ENCODE data around the gene ATG9B. TPM values are rescaled to one million over a fixed set of nuclear protein-coding genes. Genes with fewer than 3 reads are reported as not detected.

The ATG9B gene, protein sequence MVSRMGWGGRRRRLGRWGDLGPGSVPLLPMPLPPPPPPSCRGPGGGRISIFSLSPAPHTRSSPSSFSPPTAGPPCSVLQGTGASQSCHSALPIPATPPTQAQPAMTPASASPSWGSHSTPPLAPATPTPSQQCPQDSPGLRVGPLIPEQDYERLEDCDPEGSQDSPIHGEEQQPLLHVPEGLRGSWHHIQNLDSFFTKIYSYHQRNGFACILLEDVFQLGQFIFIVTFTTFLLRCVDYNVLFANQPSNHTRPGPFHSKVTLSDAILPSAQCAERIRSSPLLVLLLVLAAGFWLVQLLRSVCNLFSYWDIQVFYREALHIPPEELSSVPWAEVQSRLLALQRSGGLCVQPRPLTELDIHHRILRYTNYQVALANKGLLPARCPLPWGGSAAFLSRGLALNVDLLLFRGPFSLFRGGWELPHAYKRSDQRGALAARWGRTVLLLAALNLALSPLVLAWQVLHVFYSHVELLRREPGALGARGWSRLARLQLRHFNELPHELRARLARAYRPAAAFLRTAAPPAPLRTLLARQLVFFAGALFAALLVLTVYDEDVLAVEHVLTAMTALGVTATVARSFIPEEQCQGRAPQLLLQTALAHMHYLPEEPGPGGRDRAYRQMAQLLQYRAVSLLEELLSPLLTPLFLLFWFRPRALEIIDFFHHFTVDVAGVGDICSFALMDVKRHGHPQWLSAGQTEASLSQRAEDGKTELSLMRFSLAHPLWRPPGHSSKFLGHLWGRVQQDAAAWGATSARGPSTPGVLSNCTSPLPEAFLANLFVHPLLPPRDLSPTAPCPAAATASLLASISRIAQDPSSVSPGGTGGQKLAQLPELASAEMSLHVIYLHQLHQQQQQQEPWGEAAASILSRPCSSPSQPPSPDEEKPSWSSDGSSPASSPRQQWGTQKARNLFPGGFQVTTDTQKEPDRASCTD
- total RNA-seq (2022; extraction: Qiagen RNA extraction; ENCODE audit: low read depth), result 0.31 to 1.3 TPM (median 0.58 TPM) in 5 replicates

DNA sequence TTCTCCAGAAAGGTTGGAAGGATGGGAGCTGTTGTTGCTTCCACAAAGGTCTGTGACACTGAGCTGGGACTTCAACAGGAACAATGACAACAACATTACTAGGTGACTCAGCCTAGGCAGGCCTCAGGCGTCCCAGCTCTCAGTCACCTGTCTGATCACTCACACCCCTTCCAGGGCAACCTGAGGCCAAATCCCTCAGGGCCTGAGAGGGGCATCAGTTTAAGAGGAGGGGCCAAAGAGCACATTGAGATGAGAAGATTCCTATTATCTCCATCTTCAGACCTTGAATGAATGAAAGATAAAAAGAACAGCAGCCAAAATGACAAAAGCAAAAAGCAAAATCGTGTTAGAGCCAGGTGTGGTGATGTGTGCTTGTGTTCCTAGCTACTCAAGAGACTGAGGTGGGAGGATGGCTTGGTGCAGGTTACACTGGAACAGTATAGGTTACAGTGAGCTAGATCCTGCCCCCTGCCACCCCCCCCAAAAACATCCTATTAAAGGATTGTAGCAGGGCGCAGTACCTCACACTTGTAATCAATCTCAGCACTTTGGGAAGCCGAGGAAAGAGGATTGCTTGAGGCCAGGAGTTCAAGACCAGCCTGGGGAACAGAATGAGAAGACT lies at the start of gene ATG9B:
TSS of gene ATG9B (minus strand) at position 60 of the 622 bp plus-strand sequence. CDS start 71 bp downstream, outside the sequence.

DNA sequence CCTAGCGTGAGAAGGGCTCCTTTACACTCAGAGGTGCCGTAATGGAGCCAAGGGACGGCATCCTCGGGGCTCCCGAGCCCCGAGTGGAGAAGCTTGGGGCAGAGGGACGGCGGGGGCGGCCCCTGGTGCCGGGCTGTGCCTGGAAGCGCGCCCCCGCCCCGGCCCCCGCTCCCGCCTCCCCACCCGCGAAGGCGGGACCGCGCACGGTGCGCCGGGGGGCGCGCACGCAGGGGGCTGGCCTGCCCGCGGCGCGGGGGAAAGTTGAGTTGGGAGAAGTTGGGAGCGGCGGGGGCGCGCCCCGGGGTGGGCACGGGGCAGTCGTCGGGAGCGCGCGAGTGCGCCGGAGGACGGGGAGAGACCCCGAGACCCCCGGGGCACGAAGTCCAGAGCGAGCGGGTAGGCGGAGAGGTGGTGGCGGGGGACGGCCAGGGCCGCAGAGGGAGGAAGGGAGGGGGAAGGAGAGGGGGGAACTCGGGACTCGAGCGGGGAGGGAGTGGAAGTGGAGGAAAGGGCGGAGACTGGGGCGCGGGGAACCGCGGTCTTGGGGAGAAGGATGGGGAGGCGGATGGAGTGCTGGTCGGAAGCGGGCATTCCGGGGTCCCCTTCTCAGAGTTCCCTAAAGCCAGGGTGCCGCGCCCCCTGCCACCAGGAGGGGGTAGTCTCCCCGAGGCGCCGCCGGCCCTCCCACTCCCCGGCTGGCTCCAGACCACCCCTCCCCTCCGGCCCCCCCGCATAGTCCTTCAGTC lies 35.2 kb upstream of the ATG9B start, which contains the start of gene SLC4A2:
TSS of gene SLC4A2 (plus strand) at position 223 of the 746 bp plus-strand sequence. CDS start 2,399 bp downstream, outside the sequence.

DNA sequence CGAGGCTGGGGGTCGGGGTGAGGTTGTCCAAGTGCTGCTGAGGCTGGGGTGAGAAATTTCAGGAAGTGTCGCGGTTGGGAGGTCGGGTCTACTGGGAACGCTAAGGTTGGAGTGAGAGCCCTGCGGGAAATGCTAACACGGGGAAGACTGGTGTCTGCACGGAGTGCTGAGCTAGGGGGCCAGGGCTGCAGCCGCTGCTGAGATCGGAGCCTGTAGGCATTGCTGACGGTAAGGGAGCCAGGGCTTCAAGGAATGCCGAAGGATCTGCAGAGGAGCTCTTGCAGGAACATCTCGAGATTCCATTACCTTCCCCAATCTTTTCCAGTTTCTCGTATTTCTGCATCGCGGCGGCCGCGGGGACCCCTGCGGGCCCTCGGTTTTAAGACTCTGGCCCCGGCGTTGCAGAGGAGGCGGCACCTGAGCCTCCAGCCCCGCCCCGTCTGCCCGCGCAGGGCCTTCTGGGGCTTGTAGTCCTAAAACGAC lies 33.3 kb upstream of the ATG9B start, which contains the start of gene CDK5:
TSS of gene CDK5 (minus strand) at position 392 of the 483 bp plus-strand sequence. CDS start at position 343, 49 bp downstream.

DNA sequence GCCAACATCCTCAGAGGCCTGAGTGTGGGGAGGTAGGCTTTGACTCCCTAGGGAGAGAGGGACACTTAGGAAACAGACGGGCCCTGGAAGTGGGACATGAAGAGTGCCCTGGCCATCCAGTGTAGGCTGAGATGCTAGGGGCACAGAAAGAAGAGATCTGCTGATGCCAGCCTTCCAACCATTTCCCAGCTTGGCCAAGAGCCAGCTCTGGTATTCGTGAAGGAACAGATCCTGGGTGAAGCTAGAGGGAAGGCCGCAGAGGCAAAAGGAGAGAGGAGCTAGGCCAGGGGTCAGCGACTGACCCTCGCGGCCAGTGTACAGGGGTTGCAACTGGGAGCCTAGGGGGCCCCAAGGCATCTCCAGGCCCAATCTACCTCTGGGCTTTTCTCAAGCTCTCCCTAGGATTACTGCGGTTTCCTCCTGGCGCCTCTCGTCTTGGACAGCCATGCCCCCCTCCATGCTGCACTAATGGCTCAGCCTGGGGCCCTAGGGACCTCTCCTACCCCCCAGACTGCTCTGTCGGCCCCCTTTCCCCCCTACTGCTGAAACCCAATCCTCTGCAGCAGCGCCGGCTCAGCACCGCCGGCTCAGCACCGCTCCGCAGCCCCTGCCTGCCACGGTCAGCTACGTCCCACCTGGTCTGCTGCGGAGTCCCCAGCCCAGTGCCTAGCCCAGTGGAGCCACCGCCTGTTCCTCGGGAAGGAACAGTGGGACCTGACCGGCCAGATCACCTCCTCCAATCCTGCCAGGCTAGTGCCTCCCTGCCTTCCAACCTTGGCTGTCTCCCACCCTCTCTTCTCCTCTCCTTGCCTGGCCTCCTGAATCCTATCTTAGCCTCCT lies 23.9 kb upstream of the ATG9B start, which contains the start of gene ASIC3:
TSS of gene ASIC3 (plus strand) at position 556 of the 840 bp plus-strand sequence. CDS start 355 bp downstream, outside the sequence.

DNA sequence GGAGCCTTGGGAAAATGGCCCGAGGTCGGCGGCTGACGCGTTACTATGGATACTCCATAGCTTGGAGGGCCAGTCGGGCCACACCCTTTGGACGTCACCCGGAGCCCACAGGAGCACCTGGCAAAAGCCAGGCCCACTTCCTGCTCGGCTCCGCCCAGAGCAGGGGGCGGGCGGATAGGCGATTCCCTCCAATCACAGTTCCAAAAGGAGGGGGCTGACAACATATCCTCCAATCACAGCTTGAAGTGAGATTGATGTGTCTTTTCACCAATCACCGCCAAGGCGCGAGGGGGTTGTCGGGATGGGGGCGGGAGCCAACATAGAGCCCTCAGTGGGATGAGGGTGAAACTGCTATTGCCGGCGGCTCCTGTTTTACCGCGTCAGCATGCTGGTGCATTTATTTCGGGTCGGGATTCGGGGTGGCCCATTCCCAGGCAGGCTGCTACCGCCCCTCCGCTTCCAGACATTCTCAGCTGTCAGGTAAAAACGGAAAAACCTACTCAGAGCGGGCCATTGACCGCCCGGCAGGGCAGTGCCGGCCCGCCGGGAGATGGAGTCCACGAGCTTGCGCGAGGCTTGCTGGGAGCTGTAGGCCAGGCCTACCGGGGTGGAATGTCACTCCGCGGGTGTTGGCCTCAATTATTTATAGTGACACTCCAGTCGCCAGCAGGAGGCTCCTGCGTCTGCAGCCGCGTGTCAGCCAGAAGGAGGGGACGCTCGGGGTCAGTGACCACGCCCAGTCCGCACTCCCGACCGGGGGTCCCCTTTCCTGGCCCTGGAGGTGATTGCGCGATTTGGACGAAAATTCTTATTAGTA lies 4.0 kb upstream of the ATG9B start, which contains the start of gene ABCB8:
TSS of gene ABCB8 (plus strand) at position 320 of the 817 bp plus-strand sequence. CDS start at position 386, 66 bp downstream.

DNA sequence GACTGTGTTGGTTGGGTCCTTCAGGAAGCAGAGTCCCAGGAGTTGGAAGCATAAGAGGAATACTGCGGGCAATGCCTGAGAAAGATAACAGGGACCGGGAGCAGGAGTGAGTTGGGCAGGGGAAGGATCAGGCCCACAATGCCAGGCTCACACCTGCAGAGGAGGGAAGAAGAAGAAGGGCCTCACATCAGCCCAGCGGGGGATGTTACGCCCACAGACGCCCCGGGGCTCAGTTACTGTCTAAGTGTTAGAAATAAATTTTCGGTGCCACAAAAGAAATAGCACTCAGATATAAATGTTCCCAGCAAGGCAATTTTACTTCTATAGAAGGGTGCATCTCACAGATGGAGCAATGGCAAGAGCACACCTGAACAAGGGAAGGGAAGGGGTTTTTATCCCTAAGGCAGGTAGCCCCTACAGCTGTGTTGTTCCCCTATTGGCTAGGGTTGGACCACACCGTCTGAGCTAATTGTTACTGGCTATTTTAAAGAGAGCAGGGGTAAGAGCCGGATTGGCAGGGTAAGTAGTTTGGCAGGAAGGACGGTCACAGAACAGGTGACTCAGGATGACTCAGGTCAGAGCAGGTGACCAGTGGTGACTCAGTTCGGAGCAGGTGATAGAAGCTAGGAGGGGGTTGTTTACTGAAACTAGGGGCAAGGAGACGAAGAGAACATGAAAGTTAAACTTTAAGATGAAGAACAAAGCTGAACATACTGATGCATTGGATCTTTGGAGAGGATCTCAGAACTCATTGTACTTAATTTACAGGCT lies 33.7 kb downstream of the ATG9B start, which contains the start of gene NOS3:
TSS of gene NOS3 (plus strand) at position 602 of the 771 bp plus-strand sequence. CDS start 2,787 bp downstream, outside the sequence.

DNA sequence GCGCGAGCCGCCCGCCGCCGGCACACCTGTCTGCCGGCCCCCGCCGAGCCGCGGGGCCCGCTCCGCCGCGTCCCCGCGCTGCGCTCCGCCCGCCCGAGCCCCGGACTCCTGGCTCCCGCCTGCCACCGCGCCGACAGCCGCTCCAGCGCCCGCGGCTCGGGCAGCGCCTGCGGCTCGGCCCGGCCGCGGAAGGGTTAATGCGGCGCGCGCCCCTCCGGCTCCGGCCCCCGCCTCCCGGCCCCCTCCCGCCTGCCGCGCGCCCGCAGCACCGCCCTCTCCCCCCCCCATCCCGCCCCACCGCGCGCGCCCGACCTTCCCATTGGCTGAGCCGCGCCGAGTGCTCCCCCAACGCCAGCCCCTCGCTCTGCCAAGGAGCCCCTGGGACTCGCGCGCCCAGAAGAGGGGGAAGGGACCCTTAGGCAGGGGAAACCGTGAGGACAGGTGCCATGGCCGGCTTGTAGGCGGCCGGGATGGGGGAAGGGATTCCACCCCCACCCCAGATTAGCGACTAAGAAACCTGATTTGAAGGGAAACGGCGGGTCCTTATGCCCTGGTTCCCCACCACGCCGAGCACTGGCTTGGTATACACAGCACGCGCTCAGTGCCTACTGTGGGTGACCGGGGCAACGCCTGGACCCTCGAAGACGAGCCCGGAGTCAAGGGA lies 46.0 kb downstream of the ATG9B start, which contains the start of gene KCNH2:
TSS of gene KCNH2 (minus strand) at position 196 of the 664 bp plus-strand sequence. CDS start 408 bp downstream, outside the sequence.

Other genes starting within 250 kb of the ATG9B start
- 0.11 TPM in 1 of 5 replicates, not detected in the others for gene TMEM176B, start 224.1 kb downstream of the ATG9B start, total RNA-seq (2022; extraction: Qiagen RNA extraction; ENCODE audit: low read depth)
- gene TMEM176A, start 223.7 kb downstream of the ATG9B start, total RNA-seq (2022; extraction: Qiagen RNA extraction; ENCODE audit: low read depth), result not detected in 5 replicates
- not detected in 5 replicates for gene AOC1, start 172.0 kb downstream of the ATG9B start, total RNA-seq (2022; extraction: Qiagen RNA extraction; ENCODE audit: low read depth)
- gene KCNH2, start 46.2 kb downstream of the ATG9B start, total RNA-seq (2022; extraction: Qiagen RNA extraction; ENCODE audit: low read depth), result 1.2 to 1.6 TPM (median 1.5 TPM) in 5 replicates
- gene NOS3, start 33.5 kb downstream of the ATG9B start, total RNA-seq (2022; extraction: Qiagen RNA extraction; ENCODE audit: low read depth), result 0.35 to 1.2 TPM (median 0.53 TPM) in 5 replicates
- 36.6 to 51.9 TPM (median 46.2 TPM) in 5 replicates for gene ABCB8, start 4.0 kb upstream of the ATG9B start, total RNA-seq (2022; extraction: Qiagen RNA extraction; ENCODE audit: low read depth)
- 5.6 to 10.8 TPM (median 9.7 TPM) in 5 replicates for gene ASIC3, start 24.0 kb upstream of the ATG9B start, total RNA-seq (2022; extraction: Qiagen RNA extraction; ENCODE audit: low read depth)
- gene CDK5, start 33.4 kb upstream of the ATG9B start, total RNA-seq (2022; extraction: Qiagen RNA extraction; ENCODE audit: low read depth), result 32.6 to 35.3 TPM (median 35.2 TPM) in 5 replicates
- 198 to 288 TPM (median 268 TPM) in 5 replicates for gene SLC4A2, start 35.1 kb upstream of the ATG9B start, total RNA-seq (2022; extraction: Qiagen RNA extraction; ENCODE audit: low read depth)
- gene FASTK, start 56.3 kb upstream of the ATG9B start, total RNA-seq (2022; extraction: Qiagen RNA extraction; ENCODE audit: low read depth), result 53.2 to 74.2 TPM (median 74.0 TPM) in 5 replicates
- 34.0 to 56.4 TPM (median 54.1 TPM) in 5 replicates for gene TMUB1, start 59.0 kb upstream of the ATG9B start, total RNA-seq (2022; extraction: Qiagen RNA extraction; ENCODE audit: low read depth)
- 48.5 to 63.7 TPM (median 58.1 TPM) in 5 replicates for gene AGAP3, start 62.0 kb upstream of the ATG9B start, total RNA-seq (2022; extraction: Qiagen RNA extraction; ENCODE audit: low read depth)
- 0.26 TPM in 1 of 5 replicates, not detected in the others for gene GBX1, start 143.2 kb upstream of the ATG9B start, total RNA-seq (2022; extraction: Qiagen RNA extraction; ENCODE audit: low read depth)
- not detected in 5 replicates for gene ASB10, start 162.8 kb upstream of the ATG9B start, total RNA-seq (2022; extraction: Qiagen RNA extraction; ENCODE audit: low read depth)
- not detected in 5 replicates for gene H2BK1, start 186.0 kb upstream of the ATG9B start, total RNA-seq (2022; extraction: Qiagen RNA extraction; ENCODE audit: low read depth)
- 61.3 to 66.0 TPM (median 62.7 TPM) in 5 replicates for gene ABCF2, start 202.7 kb upstream of the ATG9B start, total RNA-seq (2022; extraction: Qiagen RNA extraction; ENCODE audit: low read depth)
- 38.4 to 50.0 TPM (median 45.5 TPM) in 5 replicates for gene CHPF2, start 208.0 kb upstream of the ATG9B start, total RNA-seq (2022; extraction: Qiagen RNA extraction; ENCODE audit: low read depth)
- 9.0 to 11.6 TPM (median 9.7 TPM) in 5 replicates for gene SMARCD3, start 224.2 kb upstream of the ATG9B start, total RNA-seq (2022; extraction: Qiagen RNA extraction; ENCODE audit: low read depth)

All from A549 treated with GW870086 at 1 μM for 4 hours (cell line).